Lower lobe of right lung (tissue), 2 donors: ENCODE results near the gene SELPLG. TPM values are rescaled to one million over a fixed set of nuclear protein-coding genes. Genes with fewer than 3 reads are reported as not detected.

Experiments
- ATAC-seq, 2 donors: fragments of 200-7000 bp; cut with Tn5 transposase; one replicate each; pipeline ENCODE4 v1.9.1; 2020 to 2022; ENCODE audit warnings: mild to moderate bottlenecking in 2 of 2, moderate library complexity in 2 of 2
- DNase-seq: peaks from one replicate; pipeline ENCODE4 v3.0.0-alpha.2; 2020
- H3K27ac ChIP-seq: fragments of 200-600 bp; one replicate; pipeline ENCODE4 v1.8.0; 2022
- H3K27me3 ChIP-seq: fragments of 200-600 bp; one replicate; pipeline ENCODE4 v1.8.0; 2022; ENCODE audit warnings: low read depth
- H3K36me3 ChIP-seq: fragments of 200-600 bp; one replicate; pipeline ENCODE4 v1.8.0; 2022; ENCODE audit warnings: mild to moderate bottlenecking
- H3K4me1 ChIP-seq: fragments of 200-600 bp; one replicate; pipeline ENCODE4 v1.8.0; 2022
- H3K4me3 ChIP-seq: fragments of 200-600 bp; one replicate; pipeline ENCODE4 v1.8.0; 2022; ENCODE audit warnings: mild to moderate bottlenecking
- H3K9me3 ChIP-seq: fragments of 200-600 bp; one replicate; pipeline ENCODE4 v1.8.0; 2022
- intact Hi-C: fragments of 100-400 bp; cut with DNase I; formaldehyde crosslinking; loops from one replicate; pipeline ENCODE4 v1.11.0; 2022
- long read RNA-seq: library from polyadenylated mRNA; unstranded; transcript quantifications from one replicate; pipeline ENCODE4 v2.0.0, GENCODE V29; 2021
- total RNA-seq: library from RNA; stranded (reverse); fragmentation: NEBNext Ultra II Directional; extraction: Animal tissue kit (Norgen Biotek cat#: 25700); gene quantifications from one replicate; pipeline ENCODE4 v1.2.1, GENCODE V29; 2021
- TF ChIP-seq, protein P1 (sequence below): fragments of 200-600 bp; IDR thresholded peaks from one replicate; pipeline ENCODE4 v1.8.0; 2022; ENCODE audit warnings: antibody characterized with exemption, mild to moderate bottlenecking
- donor health status: DM: no; HTN: yes; CAD: no; lungs with severe emphysema.

The SELPLG gene, protein sequence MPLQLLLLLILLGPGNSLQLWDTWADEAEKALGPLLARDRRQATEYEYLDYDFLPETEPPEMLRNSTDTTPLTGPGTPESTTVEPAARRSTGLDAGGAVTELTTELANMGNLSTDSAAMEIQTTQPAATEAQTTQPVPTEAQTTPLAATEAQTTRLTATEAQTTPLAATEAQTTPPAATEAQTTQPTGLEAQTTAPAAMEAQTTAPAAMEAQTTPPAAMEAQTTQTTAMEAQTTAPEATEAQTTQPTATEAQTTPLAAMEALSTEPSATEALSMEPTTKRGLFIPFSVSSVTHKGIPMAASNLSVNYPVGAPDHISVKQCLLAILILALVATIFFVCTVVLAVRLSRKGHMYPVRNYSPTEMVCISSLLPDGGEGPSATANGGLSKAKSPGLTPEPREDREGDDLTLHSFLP
- total RNA-seq: 59.9 TPM
- long read RNA-seq, transcript SELPLG-203 (2 exons, 2,256 nt): major isoform, 62 of 96 reads
- long read RNA-seq, partial matches to known transcripts: 0 of 96 reads
- long read RNA-seq, other reads (novel, unspliced or antisense): 34 of 96 reads

DNA sequence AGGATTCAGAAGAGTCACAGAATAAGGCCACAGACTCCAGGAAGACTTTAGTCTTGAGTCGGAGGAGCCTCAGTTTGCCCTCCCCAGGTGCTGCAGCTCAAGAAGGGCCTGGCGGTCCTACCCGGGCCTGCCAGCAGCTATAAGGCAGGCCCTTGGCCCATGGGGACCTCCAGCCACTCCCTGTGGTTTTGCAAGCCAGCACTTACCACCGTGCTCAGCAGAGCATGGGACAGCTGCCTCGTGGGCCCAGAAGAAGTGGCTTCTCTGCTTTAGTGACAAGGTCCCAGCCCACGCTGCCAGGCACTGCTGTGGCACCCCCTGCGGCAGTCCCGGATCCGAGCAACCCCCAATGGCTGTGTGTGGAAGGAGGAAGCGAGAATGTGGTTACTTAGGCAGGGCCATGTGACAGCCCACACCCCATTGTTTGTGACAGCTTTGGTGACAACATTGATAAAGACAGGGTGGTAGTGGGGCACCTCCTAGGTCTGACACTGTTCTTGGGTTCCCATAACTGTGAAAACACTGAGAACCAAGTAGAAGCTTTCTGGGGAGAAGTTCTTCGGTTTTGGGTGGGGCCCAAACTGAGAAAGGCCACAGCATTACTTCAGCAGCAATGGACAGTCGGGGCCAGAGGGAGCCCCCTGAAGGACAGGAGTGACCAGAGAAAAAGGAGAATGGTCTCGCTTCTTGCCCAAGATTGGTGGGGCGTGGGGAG is at the start of gene SELPLG:
Gene SELPLG, minus strand, starts transcription at position 361 of the 715 bp plus-strand sequence. CDS start 9,587 bp downstream, outside the sequence.
- no peaks in the 10 kb centered on the region for H3K27me3 ChIP-seq
- peak within 1 kb of the TSS; percentile 50 for H3K4me3 ChIP-seq
- H3K27ac ChIP-seq: peak within 1 kb of the TSS; percentile 85
- H3K36me3 ChIP-seq: no peaks in the 10 kb centered on the region
- TF ChIP-seq, protein P1, sequence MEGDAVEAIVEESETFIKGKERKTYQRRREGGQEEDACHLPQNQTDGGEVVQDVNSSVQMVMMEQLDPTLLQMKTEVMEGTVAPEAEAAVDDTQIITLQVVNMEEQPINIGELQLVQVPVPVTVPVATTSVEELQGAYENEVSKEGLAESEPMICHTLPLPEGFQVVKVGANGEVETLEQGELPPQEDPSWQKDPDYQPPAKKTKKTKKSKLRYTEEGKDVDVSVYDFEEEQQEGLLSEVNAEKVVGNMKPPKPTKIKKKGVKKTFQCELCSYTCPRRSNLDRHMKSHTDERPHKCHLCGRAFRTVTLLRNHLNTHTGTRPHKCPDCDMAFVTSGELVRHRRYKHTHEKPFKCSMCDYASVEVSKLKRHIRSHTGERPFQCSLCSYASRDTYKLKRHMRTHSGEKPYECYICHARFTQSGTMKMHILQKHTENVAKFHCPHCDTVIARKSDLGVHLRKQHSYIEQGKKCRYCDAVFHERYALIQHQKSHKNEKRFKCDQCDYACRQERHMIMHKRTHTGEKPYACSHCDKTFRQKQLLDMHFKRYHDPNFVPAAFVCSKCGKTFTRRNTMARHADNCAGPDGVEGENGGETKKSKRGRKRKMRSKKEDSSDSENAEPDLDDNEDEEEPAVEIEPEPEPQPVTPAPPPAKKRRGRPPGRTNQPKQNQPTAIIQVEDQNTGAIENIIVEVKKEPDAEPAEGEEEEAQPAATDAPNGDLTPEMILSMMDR: no peak
- H3K9me3 ChIP-seq: no peaks in the 10 kb centered on the region
- DNase-seq (peak; percentile 95), ATAC-seq (peak; percentile 53 to 88)
- intact Hi-C loops: no loop called here
- H3K4me1 ChIP-seq: peaks cover 86% of the 10 kb centered on the region

DNA sequence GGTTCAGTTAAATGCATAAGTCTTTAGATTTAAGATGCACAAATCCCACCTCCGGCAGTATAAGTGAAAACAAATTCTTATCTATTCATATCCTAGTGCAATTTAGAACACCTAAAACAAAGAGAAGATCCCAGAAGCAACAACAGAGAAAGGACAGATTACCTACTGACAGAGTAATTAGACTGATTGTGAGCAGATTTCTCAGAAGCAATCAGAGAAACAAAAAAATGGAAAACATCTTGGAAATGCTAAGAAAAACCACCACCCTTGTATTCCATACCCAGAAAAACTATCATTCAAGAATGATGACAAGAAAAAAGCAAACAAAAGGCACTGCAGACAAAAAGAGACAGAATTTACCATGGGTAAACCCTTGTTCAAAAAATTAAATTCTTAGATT is 47.6 kb upstream of the SELPLG start:
- H3K27ac ChIP-seq: no peak overlapping the region
- TF ChIP-seq, protein P1: no peak
- H3K4me3 ChIP-seq: no peak overlapping the region
- intact Hi-C loops: no loop called here
- DNase-seq (no peak), ATAC-seq (no peak)
- H3K9me3 ChIP-seq: no peaks in the 10 kb centered on the region
- peaks cover 19% of the 10 kb centered on the region for H3K36me3 ChIP-seq
- H3K27me3 ChIP-seq: no peaks in the 10 kb centered on the region
- peaks cover 25% of the 10 kb centered on the region for H3K4me1 ChIP-seq

DNA sequence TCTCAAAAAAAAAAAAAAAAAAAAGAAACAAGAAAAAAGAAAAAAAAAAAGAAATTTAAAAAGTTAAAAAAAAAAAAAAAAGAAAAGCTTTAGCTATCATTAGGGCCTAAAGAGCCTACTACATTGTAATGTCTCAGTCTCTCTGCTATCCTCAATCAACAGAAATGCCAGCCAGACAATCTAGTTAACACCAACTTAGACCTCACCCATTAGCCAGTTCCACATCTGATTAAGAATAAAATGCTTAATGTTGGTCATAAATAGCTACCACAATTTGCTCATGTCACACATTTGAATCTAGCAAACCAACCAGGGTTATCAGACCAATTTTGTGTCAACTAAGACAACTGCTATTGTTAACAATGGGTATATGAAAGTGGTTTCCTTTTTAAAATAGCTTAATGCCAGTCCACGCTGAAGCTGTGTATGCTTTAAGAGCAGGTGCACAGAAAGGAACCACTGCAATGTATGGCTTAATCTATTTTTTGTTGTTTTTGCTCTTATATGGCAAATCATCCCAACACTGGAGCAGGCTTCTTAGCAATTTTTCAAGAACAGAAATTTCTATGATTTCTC is 45.5 kb upstream of the SELPLG start:
- Histone ChIP-seq H3K27me3 (no peaks in the 10 kb centered on the region), H3K27ac (no peak overlapping the region), H3K4me1 (peaks cover 3% of the 10 kb centered on the region), H3K36me3 (peaks cover 32% of the 10 kb centered on the region), H3K9me3 (no peaks in the 10 kb centered on the region), H3K4me3 (no peak overlapping the region)
- intact Hi-C loops: no loop called here
- TF ChIP-seq, protein P1: no peak
- DNase-seq (no peak), ATAC-seq (no peak)

DNA sequence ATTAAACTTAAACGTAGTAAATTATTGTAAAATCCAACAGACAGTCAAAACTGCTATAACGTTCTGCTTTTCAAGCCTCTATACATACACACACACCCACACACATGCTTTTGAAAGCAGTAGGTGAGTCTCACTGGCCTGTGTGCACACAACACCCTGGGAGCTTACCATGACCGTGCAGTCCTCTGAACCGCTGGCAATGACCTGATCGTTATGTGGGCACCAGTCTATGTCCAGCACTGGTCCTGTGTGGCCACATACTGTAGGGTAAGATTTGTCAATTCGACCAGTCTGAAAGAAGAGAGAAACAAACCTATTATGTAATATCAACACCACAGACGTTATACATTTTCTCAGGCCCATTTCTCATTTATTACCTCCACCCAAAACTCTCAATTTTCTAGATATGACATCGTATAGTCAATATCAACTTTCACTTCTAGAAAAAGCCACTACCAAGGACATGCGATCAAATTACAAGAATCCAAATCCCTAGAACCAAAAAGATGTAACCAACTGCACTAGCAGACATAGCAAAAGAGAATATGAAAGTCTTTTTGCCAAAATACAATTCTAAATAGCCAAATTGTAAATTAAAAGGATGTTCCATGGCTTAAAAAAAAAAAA is 44.5 kb upstream of the SELPLG start:
- Histone ChIP-seq H3K27me3 (no peaks in the 10 kb centered on the region), H3K4me1 (no peaks in the 10 kb centered on the region), H3K9me3 (no peaks in the 10 kb centered on the region), H3K36me3 (peaks cover 38% of the 10 kb centered on the region), H3K27ac (no peak overlapping the region), H3K4me3 (no peak overlapping the region)
- TF ChIP-seq, protein P1: no peak
- ATAC-seq (peak in 1 of 2 donors; percentile 59), DNase-seq (no peak)
- intact Hi-C loops: no loop called here

DNA sequence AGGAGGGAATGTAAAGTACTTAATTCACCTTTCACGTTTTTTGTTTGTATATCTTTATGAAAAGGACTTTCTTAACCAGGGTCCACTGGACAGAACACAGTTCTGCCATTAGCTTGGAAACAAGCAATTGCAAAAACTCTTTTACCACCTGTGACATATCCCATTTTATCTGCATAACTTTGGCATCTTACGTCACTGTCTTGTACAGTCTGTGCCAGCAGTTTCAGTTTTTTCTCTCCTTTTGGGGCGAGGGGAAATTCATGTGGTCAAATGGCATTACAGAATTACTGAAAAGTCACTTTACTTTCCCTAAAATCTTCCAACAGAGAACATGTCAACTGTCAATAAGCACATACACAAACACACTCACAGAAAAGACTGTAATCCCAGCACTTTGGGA is 43.7 kb upstream of the SELPLG start:
- H3K4me3 ChIP-seq: no peak overlapping the region
- peaks cover 46% of the 10 kb centered on the region for H3K36me3 ChIP-seq
- no peaks in the 10 kb centered on the region for H3K27me3 ChIP-seq
- ATAC-seq (no peak), DNase-seq (no peak)
- TF ChIP-seq, protein P1: no peak
- intact Hi-C loops: no loop called here
- no peak overlapping the region for H3K27ac ChIP-seq
- H3K4me1 ChIP-seq: no peaks in the 10 kb centered on the region
- no peaks in the 10 kb centered on the region for H3K9me3 ChIP-seq
